Measurements from ENCODE around the gene PTCD2. TPM values are rescaled to one million over a fixed set of nuclear protein-coding genes. Genes with fewer than 3 reads are reported as not detected.
"Not testable (repeated sequence)": the region's sequence is repeated elsewhere in the genome, so short reads cannot be mapped to it uniquely, and the experiment has no call there.

The PTCD2 gene
- total RNA-seq, 1 donor from 2014 or later = 10.3 TPM

DNA sequence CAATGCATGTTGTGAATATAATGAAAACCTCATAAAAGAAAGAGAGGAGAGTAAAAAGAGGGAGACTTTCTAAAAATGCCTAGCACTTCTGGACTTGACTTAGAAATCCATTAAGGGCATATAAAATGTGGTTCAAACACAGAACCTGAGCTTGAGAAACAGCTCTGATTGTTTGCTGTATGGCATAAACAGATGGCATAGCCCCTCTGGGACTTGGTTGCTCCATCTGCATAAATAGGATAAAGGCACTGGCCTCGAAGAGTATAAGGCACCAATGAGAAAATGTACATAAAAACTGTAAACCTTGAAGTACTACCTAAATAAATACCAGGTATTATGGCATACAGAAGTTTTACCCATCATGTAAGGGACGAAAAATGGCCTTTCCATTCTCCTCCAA, 23.9 kb upstream of the PTCD2 start:
- intact Hi-C loops (cut with micrococcal nuclease) = no loop called here

DNA sequence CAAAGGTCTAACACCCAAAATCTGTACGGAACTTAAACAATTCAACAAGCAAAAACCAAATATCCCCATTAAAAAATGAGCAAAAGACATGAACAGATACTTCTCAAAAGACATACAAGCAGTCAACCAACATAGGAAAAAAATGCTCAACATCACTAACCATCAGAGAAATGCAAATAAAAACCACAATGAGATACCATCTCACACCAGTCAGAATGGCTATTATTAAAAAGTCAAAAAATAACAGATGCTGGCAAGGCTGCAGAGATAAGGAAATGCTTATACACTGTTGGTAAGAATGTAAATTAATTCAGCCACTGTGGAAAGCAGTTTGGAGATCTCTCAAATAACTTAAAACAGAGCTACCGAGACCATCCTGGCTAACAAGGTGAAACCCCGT, 22.0 kb upstream of the PTCD2 start:
- intact Hi-C loops (cut with micrococcal nuclease) = not testable (repeated sequence)

DNA sequence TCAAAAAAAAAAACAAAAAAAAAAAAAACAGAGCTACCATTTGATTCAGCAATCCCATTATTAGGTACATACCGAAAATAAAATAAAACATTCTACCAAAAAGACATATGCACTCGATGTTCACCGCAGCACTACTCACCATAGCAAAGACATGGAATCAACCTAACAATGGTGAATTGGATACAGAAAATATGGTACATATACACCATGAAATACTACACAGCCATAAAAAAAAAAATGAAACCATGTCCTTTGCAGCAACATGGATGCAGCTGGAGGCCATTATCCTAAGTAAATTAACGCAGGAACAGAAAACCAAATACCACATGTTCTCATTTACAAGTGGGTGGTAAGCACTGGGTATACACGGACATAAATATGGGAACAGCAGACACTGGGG, 21.5 kb upstream of the PTCD2 start:
- intact Hi-C loops (cut with micrococcal nuclease) = no loop called here

DNA sequence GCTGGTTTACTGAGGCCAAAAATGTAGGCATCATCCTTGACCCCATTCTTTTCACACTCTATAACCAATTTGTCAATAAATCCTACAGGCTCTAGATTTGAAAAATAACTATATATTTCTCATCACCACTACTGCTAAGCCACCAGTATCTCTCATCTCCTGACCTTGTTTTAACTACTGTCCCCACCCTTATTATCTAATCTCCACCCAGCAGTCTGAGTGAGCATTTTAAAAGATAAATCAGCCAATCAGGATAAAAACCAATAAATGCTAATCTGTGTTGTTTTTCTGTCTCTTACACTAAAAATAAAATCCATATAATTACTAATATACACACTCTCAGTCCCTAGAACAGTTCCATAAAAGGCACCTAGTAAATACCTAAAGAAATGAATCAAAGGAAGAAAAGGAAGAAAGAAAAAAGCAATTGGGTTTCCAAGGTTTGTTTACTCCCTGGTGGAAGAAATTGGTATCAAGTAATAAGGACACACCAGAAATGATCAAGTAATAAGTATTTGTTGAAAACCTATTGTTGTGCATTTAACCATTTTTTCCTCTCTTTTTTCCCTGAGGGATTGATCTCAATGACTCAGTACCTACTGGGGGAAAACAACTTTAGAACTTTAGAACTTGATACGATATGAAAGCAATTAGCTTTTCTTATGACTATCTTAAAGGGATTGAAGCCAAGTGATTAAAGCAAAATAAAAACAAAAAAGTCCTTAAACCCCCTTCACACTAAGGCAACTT, 19.4 kb upstream of the PTCD2 start:
- intact Hi-C loops (cut with micrococcal nuclease) = no loop called here

DNA sequence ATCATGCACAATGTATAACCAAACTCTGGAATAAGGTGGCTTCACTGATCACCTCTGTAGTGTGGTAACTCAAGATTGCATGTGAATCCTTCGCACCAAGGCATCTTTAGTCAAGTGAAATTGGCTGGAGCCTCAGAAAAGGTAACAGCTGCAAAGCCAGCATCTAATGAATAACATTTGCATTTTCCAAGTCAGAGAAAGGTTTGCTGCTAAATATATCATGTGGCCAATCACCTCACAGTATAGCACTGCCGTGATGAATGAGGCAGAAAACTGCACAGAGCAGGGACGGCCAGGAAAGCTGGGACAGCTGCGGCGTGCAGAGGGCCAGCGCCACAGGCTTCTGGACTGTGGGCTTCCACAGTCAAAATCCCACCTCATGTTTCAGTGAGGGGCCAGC, 18.6 kb upstream of the PTCD2 start:
- intact Hi-C loops (cut with micrococcal nuclease) = no loop called here

DNA sequence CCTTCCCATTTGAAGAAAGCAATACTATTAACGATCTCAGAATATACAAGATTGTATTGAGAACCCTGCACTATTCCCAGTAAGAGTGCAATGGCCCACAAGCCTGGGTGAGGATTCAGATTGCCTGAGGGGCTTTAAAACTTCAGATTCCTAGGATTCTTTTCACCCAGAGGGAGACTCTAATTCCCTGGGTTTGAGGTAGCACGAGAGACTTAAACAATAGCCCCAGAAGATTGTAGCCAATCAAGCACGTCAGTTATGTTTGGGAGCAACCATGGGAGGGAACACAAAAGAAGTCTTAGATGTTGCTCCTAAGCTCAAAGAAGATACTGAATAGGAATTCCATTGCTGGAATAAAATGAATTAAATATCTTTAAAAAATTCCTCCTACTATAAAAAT, 18.0 kb upstream of the PTCD2 start:
- intact Hi-C loops (cut with micrococcal nuclease) = no loop called here

DNA sequence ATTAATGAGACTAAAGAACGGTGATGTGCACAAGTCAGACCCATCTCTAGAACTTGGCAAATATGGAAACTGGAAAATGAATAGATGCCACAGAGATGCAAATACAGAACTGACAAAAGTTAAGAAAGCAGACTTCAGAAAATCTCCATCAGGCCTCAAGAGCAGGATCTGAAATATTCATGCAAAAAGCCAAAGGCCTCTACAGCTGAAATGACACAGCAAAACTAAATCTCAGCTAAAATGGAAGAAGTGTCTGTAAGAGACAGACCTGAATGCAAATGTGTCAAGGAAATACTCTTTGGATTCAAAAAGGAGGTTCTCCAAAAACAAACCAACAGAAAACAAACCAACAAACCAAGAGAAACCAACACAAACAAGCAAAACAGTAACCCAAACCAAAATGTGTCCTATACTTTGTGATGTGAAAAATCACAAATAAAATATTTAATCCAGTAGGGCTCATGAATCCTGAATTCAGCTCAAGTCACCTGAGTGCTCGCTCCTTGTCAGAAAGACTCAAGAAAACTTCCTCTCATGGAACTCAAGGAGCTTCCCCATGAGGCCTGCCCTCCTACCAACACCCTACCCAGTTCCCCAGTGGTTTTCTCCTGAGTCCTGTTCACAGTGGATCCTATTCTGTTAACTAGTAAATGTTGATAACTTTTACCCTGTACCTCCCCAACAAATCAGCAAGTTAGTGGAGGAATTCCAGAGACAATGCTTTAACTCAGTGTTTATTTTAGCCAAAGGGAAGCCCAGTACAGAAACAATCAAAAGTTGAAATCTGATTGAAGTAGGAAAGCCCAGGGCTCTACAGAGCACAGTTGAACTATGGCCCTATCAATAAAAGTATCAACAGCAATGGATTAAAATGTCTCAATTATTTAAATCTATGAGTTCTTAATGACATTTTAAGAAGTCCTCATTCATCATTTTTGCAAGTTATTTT, 14.7 kb upstream of the PTCD2 start:
- intact Hi-C loops (cut with micrococcal nuclease) = loop anchor here (5.0 kb wide), 4 partner anchors 703 to 1262 kb away; partner anchors contain the start of genes ANKRA2, BTF3 and UTP15

DNA sequence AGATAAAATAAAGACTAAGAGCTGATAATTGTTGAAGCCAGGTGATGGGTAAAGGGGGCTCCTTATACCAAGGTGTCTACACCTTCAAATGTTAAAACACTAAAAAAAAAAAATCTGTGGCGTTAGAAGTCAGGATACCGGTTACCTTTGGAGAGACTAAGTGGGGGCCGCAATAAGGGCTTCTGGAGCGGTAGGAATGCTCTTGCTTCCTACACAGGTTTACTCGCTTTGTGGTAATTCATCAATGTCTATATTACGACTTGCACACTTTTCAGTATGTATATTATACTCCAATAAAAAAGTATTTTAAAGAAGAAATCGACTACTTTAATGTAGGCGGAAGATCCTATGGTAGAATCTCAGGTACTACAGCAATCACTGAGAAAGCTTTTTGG, 12.6 kb upstream of the PTCD2 start:
- intact Hi-C loops (cut with micrococcal nuclease) = loop anchor here (5.0 kb wide), 4 partner anchors 705 to 1260 kb away; partner anchors contain the start of genes ANKRA2, BTF3 and UTP15

DNA sequence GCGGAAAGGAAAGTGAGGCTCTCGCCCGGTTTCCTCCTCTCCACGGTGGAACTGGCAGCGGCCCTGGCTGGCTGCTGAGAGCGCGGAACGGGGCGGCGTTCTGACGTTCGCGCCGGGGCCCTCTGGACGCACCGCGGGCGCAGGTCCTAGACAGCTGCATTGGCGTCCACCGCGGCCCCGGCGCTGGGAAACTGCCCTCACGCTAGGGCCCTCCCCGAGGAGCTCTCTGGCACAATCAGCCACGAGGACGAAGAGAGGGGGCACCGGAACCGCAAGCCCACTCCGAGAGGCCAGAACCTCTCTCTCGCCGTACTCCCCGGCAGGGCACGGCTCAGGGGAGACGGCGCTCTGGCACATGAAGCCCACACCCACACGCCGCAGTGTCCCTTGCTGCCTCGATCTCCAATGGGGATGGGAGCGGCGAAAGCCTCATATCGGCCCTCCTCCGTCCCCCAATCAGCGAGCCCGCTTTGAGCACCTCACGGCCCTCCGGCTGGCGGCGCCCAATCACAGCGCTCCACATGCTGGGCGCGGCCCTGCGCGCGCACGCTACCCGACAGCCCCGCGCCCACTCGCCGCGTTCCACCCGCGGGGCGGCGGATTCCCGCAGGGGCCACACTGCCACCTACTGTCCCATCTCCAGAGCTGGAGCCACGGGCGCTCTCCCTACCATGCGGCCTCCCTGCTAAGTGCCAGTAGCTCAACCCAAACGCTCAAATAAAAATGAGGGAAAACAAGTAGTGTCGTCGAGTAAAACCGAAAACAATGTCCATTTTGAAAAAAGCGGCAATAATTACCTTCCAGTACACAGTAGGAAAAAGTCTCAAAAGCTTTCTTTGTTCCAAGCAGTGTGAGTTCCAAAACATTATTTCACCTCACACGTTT, 12.0 kb upstream of the PTCD2 start:
- intact Hi-C loops (cut with micrococcal nuclease) = loop anchor here (1.0 to 5.0 kb wide), 13 partner anchors 12 to 1259 kb away; partner anchors contain the start of genes ANKRA2, BTF3, MCCC2 and MRPS27

DNA sequence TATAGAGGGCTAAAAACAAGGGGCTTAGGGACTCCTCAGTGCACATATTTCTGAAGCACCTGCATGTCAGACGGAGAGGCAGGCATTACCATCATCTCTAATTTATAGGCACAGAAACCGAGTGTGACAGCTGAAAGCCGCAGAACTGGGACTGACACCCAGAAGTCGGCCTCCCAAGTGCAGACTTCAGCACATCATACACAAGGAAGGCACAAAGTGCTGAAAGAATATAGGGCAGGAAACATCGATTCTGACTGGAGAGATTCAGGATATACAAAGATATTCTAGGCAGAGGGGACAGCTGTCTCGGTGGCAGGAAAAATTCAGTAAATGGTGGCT, 11.4 kb upstream of the PTCD2 start:
- intact Hi-C loops (cut with micrococcal nuclease) = loop anchor here (1.0 to 5.0 kb wide), 13 partner anchors 11 to 1258 kb away; partner anchors contain the start of genes ANKRA2, BTF3, MCCC2 and MRPS27

DNA sequence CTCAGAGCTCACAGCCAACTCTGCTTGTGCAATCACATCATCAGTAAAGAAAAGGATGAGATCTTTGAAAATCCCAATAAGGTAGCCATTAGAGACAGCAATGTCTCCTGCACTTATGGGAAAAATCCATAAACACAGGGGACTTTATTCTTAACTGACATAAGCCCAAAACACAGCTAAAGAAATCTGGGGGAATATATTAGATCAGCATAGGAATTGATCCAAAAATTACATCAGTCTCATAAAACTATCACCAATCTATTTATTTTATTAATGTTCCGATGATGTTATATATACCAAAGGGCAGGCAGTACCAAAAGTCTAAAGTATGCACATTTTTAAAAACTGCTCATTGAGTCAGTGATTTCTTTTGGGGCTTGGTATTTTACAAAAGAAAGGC, 7.0 kb upstream of the PTCD2 start:
- intact Hi-C loops (cut with micrococcal nuclease) = no loop called here

DNA sequence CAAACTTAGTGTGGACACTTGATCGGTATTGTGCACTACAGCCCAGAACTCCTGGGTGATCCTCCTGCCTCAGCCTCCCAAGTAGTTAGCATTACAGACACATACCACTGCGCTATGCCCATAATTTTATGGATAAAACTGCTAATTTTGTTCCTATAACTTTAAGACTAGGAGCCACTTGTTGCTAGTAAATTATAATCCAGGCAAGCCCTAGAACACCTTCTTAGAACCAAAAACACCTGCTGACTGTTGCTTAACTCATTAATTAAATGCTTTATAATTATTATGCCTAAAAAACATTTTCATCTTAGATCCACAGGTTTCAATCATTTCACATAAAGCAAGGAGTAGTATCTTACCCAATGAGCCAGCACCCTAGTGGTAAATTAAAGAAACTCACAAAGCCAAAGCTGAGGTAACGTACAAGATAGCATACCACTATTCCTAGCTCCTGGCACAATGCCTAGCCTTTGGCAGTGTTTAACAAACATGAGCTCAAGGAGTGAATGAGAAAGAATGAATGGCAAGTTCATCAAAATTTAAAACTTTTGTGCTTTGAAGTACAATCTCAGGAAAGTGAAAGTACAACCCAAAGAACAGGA, 5.5 kb upstream of the PTCD2 start:
- intact Hi-C loops (cut with micrococcal nuclease) = no loop called here

DNA sequence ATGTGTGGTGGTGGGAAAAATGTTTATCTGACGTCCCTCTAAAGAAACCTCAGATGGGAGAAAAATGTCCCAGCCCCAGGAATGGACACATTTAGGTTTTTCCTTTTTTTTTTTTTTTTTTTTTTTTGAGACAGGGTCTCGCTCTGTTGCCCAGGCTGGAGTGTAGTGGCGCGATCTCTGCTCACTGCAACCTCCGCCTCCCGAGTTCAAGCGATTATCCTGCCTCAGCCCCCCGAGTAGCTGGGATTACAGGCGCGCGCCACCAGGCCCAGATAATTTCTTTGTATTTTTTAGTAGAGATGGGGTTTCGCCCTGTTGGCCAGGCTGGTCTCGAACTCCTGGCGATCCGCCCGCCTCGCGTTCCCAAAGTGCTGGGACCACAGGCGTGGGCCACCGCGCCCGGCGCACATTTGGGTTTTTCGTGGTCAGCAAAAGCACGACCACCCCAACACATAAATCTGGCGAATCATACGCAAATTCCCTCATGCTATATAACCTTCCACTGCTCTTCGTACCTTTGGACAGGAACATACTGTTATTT, 668 bp upstream of the PTCD2 start:
- intact Hi-C loops (cut with micrococcal nuclease) = not testable (repeated sequence)

DNA sequence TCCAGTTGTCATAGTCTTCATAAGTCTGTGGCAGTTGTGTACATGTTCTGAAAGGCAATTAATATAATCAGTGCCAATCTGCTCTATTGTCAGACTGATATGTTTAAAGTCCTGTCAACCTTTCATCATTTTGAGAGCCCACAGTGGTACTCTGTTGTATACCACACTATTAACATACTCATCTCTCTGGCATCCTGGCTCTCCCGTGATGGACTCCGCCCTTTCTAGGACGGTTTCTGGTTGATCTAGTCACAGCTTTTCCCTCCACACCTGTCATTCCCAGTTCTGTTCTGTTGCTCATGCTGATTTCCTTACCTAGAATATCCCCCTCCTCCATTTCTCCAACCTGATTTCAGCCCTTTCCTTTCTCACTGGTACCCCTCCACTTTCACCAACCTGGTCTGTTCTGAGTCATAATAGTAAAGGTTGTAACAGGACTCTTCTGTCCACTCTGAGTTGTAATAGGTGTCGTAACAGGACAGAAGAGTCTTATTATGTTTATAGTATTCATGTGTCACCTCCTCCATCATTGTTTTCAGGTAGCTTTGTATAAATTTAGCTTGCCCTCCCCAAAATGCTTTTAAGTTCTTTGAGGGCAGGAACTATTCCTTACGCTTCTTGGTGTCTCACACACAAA, 4.1 kb downstream of the PTCD2 start:
- intact Hi-C loops (cut with micrococcal nuclease) = loop anchor here (5.0 kb wide), 1 partner anchor 1173 kb away; the partner anchor contains the start of gene BTF3

DNA sequence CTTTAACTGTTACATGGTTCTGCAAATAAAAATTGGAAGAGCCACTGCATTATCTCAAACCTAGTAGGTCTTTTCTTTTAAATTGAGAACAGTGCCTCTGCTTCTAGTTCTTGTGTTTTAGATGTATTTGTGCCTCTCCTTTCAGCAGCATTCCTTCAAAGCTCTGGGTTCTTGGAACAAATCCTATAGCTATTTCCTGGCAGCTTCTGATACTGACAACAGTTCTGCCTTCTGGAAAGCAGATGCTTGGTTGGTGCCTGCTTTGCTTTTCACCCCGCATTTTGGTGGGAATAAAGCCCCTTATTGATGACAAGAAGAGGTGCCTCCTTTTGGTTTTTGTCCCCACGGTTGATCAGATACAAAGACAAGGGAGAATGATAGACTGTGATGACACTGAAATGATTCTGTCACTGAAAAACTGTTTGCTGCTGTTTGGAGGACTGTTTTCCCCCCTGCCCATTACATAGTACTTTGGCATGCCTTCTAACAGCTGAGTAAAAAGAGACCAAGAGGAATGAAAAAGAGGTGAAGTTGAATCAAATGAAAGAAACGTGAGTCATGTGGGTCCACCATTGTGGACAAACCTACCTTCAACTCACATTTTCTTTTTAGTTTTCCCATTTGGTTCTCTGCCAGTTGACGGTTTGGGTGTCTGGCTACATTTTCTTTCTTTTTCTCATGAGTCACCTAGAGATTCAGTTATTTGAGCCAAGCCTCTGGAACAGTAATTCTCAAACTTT, 5.6 kb downstream of the PTCD2 start:
- intact Hi-C loops (cut with micrococcal nuclease) = no loop called here

DNA sequence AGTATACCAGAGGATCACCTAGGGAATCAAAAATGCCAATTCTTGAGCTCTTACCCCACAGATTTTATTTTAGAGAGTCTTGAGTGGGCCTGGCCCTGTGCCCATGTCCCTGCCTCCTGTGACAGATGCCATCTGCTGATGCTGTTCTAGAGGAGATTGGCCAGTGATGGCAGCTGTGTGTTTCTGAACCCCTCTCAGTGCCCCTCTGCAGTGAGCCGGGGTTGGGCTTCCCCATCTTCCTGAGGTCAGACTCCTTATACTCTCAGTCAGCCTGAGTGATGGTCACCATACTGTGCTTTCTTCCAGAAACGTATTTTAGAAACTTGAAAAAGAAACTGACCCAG, 6.1 kb downstream of the PTCD2 start:
- intact Hi-C loops (cut with micrococcal nuclease) = no loop called here

DNA sequence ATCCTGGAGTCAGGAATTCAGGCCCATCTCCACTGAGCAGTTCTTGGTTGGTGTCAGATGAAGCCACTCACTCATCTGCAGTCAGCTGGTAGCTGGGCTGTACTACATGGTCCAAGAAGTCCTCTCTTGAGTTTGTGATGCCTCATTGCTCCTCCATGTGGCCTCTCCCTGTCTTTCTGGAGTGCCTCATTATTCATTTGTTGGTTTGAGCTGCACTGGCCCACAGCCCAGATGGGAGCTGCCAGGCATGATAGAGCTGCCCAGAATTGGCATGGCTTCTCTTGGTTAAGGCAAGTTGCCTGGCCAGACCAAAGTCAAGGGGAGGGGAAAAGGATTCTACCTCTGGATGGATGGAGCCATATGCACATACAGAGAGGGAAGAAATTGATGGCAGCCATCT, 8.0 kb downstream of the PTCD2 start:
- intact Hi-C loops (cut with micrococcal nuclease) = no loop called here

DNA sequence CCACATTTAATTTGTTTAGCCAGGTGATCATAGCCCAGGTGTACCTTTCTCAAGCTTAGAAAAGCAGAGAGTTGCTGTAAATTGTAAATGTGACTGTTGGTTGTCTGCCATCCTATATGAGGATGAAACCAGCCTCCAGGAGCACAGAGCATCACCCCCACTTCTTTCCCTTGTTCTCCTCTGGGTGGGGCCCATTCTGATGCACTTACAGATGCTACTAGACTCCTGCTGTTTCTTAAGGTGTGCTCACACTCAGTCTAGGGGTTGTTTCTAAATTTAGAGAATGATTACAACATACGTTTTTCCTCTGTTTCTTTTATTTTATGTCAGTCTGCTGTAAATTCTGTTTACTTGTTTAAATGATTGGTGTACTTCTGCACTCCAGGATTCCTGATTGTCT, 10.5 kb downstream of the PTCD2 start:
- intact Hi-C loops (cut with micrococcal nuclease) = no loop called here

DNA sequence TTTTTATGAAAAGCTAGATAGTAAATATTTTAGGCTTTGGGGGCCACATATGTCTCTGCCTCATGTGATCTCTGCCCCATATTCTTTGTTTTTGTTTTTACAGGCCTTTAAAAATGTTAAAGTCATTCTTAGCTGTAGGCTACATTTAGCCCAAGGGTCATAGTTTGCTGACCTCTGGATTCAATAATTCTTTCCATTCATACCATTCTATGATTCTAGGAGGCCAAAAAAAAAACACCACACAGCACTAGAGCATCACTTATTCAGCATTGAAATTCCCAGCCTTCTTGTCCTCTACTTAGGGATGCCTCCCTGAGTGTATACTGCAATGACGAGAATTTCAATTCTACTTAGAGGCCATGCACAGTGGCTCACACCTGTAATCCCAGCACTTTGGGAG, 17.0 kb downstream of the PTCD2 start:
- intact Hi-C loops (cut with micrococcal nuclease) = no loop called here
